Hepatocyte (in vitro differentiated cells): ENCODE results near the gene PYCR2. TPM values are rescaled to one million over a fixed set of nuclear protein-coding genes. Genes with fewer than 3 reads are reported as not detected.

Source experiments
- DNase-seq: peaks from one replicate; pipeline ENCODE4 v3.0.0-alpha.2; 2016; ENCODE audit warnings: low spot score
- H2AFZ ChIP-seq: fragments of 200-600 bp; sonication (generic); 2 replicates; pipeline ENCODE4 v1.6.0; 2016; ENCODE audit warnings: antibody characterized with exemption, mild to moderate bottlenecking
- H3K27ac ChIP-seq: fragments of 200-600 bp; sonication (generic); 2 replicates; pipeline ENCODE4 v1.5.1; 2016; ENCODE audit warnings: mild to moderate bottlenecking
- H3K27me3 ChIP-seq: fragments of 200-600 bp; sonication (generic); 2 replicates; pipeline ENCODE4 v1.6.1; 2016
- H3K36me3 ChIP-seq: fragments of 200-600 bp; sonication (generic); replicated peaks from 2 replicates; pipeline ENCODE4 v1.5.1; 2016; ENCODE audit warnings: low read depth; ENCODE audit not compliant: insufficient read depth
- H3K4me1 ChIP-seq: fragments of 200-600 bp; sonication (generic); 2 replicates; pipeline ENCODE4 v1.5.1; 2016; ENCODE audit warnings: mild to moderate bottlenecking, moderate library complexity; ENCODE audit not compliant: insufficient read depth
- H3K4me2 ChIP-seq: fragments of 200-600 bp; sonication (generic); 2 replicates; pipeline ENCODE4 v1.6.0; 2016
- H3K4me3 ChIP-seq: fragments of 200-600 bp; sonication (generic); 2 replicates; pipeline ENCODE4 v1.5.1; 2016; ENCODE audit warnings: mild to moderate bottlenecking
- H3K79me2 ChIP-seq: fragments of 200-600 bp; sonication (generic); 2 replicates; pipeline ENCODE4 v1.6.0; 2017; ENCODE audit warnings: mild to moderate bottlenecking
- H3K9me2 ChIP-seq: fragments of 200-600 bp; sonication (generic); replicated peaks from 2 replicates; pipeline ENCODE4 v1.6.0; 2017; ENCODE audit warnings: mild to moderate bottlenecking; ENCODE audit not compliant: insufficient read depth
- H3K9me3 ChIP-seq: fragments of 200-600 bp; sonication (generic); 2 replicates; pipeline ENCODE4 v1.5.1; 2016; ENCODE audit warnings: low read depth, mild to moderate bottlenecking
- H4K20me1 ChIP-seq: fragments of 200-600 bp; sonication (generic); 2 replicates; pipeline ENCODE4 v1.6.0; 2016; ENCODE audit warnings: mild to moderate bottlenecking; ENCODE audit not compliant: insufficient read depth, poor library complexity, severe bottlenecking
- EZH2 ChIP-seq: fragments of 200-600 bp; sonication (generic); IDR thresholded peaks from 2 replicates; pipeline ENCODE4 v1.6.1; 2016; ENCODE audit warnings: antibody characterized with exemption, mild to moderate bottlenecking, borderline replicate concordance
- EZH2phosphoT487 ChIP-seq: fragments of 200-600 bp; sonication (generic); IDR thresholded peaks from one replicate; pipeline ENCODE4 v1.6.1; 2018; ENCODE audit warnings: antibody characterized with exemption, mild to moderate bottlenecking, low read depth, moderate library complexity; ENCODE audit not compliant: unreplicated experiment, severe bottlenecking
- WGBS: methylation state at CpG from one replicate; pipeline ENCODE4 v1.1.6; 2016; ENCODE audit warnings: low lambda C conversion rate; ENCODE audit errors: missing lambda C conversion rate; 5-methylcytosine and 5-hydroxymethylcytosine counted together
- polyA plus RNA-seq: library from polyadenylated mRNA; unstranded; fragments of >200 nt; fragmentation: Nextera tagmentation; extraction: Ambion mirVana; gene quantifications from 2 replicates; pipeline ENCODE4 v1.2.1, GENCODE V29; 2016
- total RNA-seq: library from RNA; depleted of rRNA; stranded (reverse); fragments of >200 nt; gene quantifications from 2 replicates; pipeline ENCODE4 v1.2.3, GENCODE V29; 2014
- TF ChIP-seq, protein P1 (sequence below): fragments of 200-600 bp; sonication (generic); IDR thresholded peaks from 2 replicates; pipeline ENCODE4 v1.5.1; 2016; ENCODE audit warnings: antibody characterized with exemption, mild to moderate bottlenecking; ENCODE audit not compliant: poor library complexity

The PYCR2 gene
- total and polyA plus RNA-seq, 2 experiments from 2014 or later = 33.5 to 49.2 TPM

DNA sequence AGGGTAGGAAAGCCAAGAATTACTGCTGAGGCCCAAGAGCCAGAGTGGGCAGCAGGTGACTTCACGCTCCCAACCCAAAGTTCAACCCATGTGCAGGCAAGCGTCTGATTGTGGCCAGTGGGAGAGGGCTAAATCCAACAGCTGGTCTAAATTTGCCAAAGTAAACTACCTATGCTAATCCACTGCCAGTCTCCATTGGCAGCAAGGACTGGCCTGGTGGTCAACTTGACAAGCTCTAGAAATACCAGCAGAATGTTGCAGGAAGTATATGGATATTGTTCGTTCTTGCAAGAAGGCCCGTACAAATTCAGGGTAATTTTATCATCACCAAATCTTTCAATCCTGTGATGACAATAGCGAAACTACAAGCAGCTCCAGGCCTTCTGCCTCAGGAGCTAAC is 43.4 kb downstream of the PYCR2 start:
- Histone ChIP-seq H3K9me3 (no peaks in the 10 kb centered on the region), H3K79me2 (peaks cover 61% of the 10 kb centered on the region), H3K27me3 (no peaks in the 10 kb centered on the region), H3K36me3 (no peaks in the 10 kb centered on the region), H3K4me3 (no peak overlapping the region), H2AFZ (no peak overlapping the region), H4K20me1 (no peaks in the 10 kb centered on the region), H3K9me2 (no peaks in the 10 kb centered on the region), H3K4me2 (peak overlapping the region; percentile 99), H3K4me1 (peaks cover 46% of the 10 kb centered on the region), H3K27ac (peak overlapping the region; percentile 98)
- 59% methylated on average over 5 of the region's 5 CpGs for WGBS
- TF ChIP-seq, protein P1, sequence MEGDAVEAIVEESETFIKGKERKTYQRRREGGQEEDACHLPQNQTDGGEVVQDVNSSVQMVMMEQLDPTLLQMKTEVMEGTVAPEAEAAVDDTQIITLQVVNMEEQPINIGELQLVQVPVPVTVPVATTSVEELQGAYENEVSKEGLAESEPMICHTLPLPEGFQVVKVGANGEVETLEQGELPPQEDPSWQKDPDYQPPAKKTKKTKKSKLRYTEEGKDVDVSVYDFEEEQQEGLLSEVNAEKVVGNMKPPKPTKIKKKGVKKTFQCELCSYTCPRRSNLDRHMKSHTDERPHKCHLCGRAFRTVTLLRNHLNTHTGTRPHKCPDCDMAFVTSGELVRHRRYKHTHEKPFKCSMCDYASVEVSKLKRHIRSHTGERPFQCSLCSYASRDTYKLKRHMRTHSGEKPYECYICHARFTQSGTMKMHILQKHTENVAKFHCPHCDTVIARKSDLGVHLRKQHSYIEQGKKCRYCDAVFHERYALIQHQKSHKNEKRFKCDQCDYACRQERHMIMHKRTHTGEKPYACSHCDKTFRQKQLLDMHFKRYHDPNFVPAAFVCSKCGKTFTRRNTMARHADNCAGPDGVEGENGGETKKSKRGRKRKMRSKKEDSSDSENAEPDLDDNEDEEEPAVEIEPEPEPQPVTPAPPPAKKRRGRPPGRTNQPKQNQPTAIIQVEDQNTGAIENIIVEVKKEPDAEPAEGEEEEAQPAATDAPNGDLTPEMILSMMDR = no peak
- TF ChIP-seq EZH2 (no peak), EZH2phosphoT487 (no peak)
- DNase-seq = no peak

DNA sequence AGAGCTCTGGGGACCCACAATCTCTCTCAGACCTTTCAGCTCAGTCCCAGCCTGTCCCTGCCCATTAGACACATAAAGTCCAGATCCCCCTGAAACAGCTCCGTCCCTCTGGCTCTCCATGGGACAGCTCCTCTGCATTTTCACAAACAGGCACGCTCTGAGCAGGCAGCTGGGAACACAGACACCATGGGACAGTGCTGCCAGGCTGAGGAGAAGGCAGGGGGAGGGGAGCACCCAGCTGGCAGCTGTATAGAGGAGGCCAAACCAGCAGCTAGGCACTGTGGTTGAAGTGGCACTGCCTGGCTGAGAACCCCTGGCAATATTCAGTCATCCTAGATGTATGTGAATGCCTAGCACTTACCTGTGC is 43.8 kb downstream of the PYCR2 start:
- Histone ChIP-seq H3K27ac (peak overlapping the region; percentile 98), H2AFZ (no peak overlapping the region), H4K20me1 (no peaks in the 10 kb centered on the region), H3K4me2 (peak overlapping the region; percentile 99), H3K4me1 (peaks cover 49% of the 10 kb centered on the region), H3K9me2 (no peaks in the 10 kb centered on the region), H3K36me3 (no peaks in the 10 kb centered on the region), H3K79me2 (peaks cover 58% of the 10 kb centered on the region), H3K27me3 (no peaks in the 10 kb centered on the region), H3K9me3 (no peaks in the 10 kb centered on the region), H3K4me3 (no peak overlapping the region)
- TF ChIP-seq EZH2phosphoT487 (no peak), EZH2 (no peak)
- TF ChIP-seq, protein P1 = no peak
- 78% methylated on average over 2 of the region's 2 CpGs for WGBS
- no peak for DNase-seq

DNA sequence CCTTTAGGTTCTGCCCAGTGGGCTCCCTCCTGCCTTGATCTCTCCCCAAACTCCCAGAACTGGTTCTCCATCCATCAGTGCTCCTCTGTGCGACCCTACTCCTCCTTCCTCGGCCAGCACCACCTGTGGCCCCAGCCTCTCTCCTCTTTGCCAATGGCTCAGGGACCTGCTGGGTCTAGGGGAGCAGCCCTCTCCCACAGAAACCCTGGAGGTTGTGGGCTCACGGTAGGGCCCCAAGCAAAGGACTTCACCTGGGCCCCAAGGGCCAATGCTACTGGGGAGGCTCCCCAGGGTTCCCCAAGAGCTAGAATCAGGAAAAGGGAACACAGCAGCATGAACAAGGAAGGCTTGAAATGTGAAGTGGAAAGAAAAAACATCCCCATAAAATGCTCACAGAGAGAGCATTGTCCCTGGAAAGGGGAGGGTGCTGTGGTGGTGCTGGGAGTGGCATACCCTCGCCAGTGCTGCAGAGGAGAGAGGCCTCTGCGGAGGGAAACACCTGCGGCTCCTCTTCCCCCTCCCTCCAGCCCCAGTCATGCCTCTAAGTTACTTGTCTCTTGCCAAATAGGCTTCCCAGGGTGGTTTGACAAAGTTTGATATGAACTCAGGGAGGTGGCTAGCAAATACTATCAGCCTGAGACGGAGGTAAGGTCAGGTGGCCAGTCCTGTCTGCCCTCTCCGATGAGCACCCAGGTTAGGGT is 44.4 kb downstream of the PYCR2 start:
- Histone ChIP-seq H3K79me2 (peaks cover 60% of the 10 kb centered on the region), H3K27me3 (no peaks in the 10 kb centered on the region), H3K9me3 (no peaks in the 10 kb centered on the region), H4K20me1 (no peaks in the 10 kb centered on the region), H3K36me3 (no peaks in the 10 kb centered on the region), H3K27ac (peak overlapping the region; percentile 98), H3K4me1 (peaks cover 54% of the 10 kb centered on the region), H3K9me2 (no peaks in the 10 kb centered on the region), H3K4me2 (peak overlapping the region; percentile 99), H2AFZ (no peak overlapping the region), H3K4me3 (no peak overlapping the region)
- DNase-seq = peak; percentile 68
- TF ChIP-seq EZH2phosphoT487 (no peak), EZH2 (no peak)
- TF ChIP-seq, protein P1 = no peak
- 68% methylated on average over 8 of the region's 8 CpGs for whole genome bisulfite sequencing

DNA sequence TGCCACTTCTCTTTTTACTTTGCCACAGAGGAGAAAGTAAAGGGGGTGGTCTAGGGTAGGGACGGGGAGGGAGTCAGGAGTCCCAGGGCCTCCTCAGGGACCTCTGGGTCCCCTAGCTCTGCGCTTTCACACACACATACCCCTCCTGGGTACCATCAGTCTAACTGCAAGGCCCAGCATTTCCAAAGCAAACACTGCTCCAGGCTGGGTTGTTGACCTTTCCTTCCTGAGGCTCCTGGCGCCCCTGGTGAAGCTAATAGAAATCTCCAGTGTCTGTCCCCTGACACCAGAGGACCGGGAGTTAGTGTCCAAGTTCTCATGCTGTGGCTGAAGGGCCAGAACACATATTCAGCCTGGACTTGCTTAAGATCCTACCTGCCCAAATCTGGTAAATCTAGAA is 45.8 kb downstream of the PYCR2 start:
- H3K9me2 ChIP-seq = no peaks in the 10 kb centered on the region
- no peaks in the 10 kb centered on the region for H3K27me3 ChIP-seq
- DNase-seq = no peak
- TF ChIP-seq, protein P1 = no peak
- no peak for TF ChIP-seq EZH2
- no peak for TF ChIP-seq EZH2phosphoT487
- peak overlapping the region; percentile 99 for H3K4me2 ChIP-seq
- H4K20me1 ChIP-seq = no peaks in the 10 kb centered on the region
- H3K79me2 ChIP-seq = peaks cover 61% of the 10 kb centered on the region
- H3K27ac ChIP-seq = peak overlapping the region; percentile 98
- no peaks in the 10 kb centered on the region for H3K36me3 ChIP-seq
- peaks cover 54% of the 10 kb centered on the region for H3K4me1 ChIP-seq
- no peak overlapping the region for H2AFZ ChIP-seq
- H3K9me3 ChIP-seq = no peaks in the 10 kb centered on the region
- 75% methylated on average over 4 of the region's 4 CpGs for WGBS
- no peak overlapping the region for H3K4me3 ChIP-seq
